PC-3 (cell line): Measurements from ENCODE around the gene LCN6.
"Not testable (repeated sequence)": the region's sequence is repeated elsewhere in the genome, so short reads cannot be mapped to it uniquely, and the experiment has no call there.

Source experiments
- EZH2phosphoT487 ChIP-seq: fragments of 300-600 bp; sonication (generic); IDR thresholded peaks from 2 replicates; pipeline ENCODE4 v1.6.1; 2018; ENCODE audit warnings: mild to moderate bottlenecking, antibody characterized with exemption, low read length, borderline replicate concordance
- TF ChIP-seq, protein P1 (sequence below): fragments of 300-600 bp; sonication (generic); conservative IDR thresholded peaks from 2 replicates; pipeline ENCODE4 v1.5.1; 2017; ENCODE audit warnings: antibody characterized with exemption, low read depth, mild to moderate bottlenecking, low read length

DNA sequence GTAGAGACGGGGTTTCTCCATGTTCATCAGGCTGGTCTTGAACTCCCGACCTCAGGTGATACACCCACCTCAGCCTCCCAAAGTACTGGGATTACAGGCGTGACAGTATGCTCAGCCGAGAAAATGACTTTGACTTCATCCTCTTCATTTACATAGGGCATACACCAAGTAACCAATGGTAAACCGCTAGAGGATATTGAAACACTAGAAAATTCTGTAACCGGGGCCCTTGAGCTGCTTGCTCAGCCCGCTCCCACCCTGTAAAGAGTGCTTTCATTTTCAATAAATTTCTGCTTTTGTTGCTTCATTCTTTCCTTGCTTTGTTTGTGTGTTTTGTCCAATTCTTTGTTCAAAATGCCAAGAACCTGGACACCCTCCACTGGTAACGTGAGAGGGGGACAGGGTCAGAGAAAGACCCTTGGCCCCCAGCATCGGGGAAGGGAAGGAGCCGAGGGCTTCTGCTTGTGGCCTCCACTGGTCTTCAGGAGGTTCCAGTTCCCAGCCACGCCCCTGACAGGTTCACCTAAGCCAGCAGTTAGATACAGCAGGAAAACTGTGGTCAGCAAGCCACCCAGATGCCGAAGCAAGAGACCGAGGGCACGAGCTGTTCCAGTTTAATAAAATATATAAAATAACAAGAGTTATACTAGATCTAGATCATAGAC is 17.6 kb upstream of the LCN6 start:
- TF ChIP-seq, protein P1, sequence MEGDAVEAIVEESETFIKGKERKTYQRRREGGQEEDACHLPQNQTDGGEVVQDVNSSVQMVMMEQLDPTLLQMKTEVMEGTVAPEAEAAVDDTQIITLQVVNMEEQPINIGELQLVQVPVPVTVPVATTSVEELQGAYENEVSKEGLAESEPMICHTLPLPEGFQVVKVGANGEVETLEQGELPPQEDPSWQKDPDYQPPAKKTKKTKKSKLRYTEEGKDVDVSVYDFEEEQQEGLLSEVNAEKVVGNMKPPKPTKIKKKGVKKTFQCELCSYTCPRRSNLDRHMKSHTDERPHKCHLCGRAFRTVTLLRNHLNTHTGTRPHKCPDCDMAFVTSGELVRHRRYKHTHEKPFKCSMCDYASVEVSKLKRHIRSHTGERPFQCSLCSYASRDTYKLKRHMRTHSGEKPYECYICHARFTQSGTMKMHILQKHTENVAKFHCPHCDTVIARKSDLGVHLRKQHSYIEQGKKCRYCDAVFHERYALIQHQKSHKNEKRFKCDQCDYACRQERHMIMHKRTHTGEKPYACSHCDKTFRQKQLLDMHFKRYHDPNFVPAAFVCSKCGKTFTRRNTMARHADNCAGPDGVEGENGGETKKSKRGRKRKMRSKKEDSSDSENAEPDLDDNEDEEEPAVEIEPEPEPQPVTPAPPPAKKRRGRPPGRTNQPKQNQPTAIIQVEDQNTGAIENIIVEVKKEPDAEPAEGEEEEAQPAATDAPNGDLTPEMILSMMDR, result not testable (repeated sequence)
- not testable (repeated sequence) for TF ChIP-seq EZH2phosphoT487
